Nephron (organoid): Measurements from ENCODE around the gene CREB5.

Experiments used
- H3K27ac Mint-ChIP-seq, 3 experiments: 2 replicates each; pipeline ENCODE4 v1.8.0; 2020; ENCODE audit warnings: mixed read lengths in 3 of 3, mild to moderate bottlenecking in 2 of 3, moderate library complexity in 1 of 3
- H3K27me3 Mint-ChIP-seq: 2 replicates; pipeline ENCODE4 v1.8.0; 2021; ENCODE audit warnings: low read depth, mild to moderate bottlenecking, moderate library complexity, mixed read lengths
- H3K36me3 Mint-ChIP-seq: 2 replicates; pipeline ENCODE4 v1.8.0; 2020; ENCODE audit warnings: low read depth, mixed read lengths
- H3K4me1 Mint-ChIP-seq: 2 replicates; pipeline ENCODE4 v1.8.0; 2020; ENCODE audit warnings: mixed read lengths
- H3K4me3 Mint-ChIP-seq, 3 experiments: 2 replicates each; pipeline ENCODE4 v1.8.0; 2020; ENCODE audit warnings: mild to moderate bottlenecking in 3 of 3, mixed read lengths in 3 of 3, moderate library complexity in 2 of 3
- H3K9me3 Mint-ChIP-seq: 2 replicates; pipeline ENCODE4 v1.8.0; 2020; ENCODE audit warnings: mixed read lengths
- CTCF ChIP-seq, 3 experiments: fragments of 200-600 bp; sonication (generic); IDR thresholded peaks; one replicate each; pipeline ENCODE4 v1.5.0; 2021; ENCODE audit warnings: antibody characterized with exemption in 3 of 3; ENCODE audit not compliant: unreplicated experiment in 3 of 3

CREB5 gene

DNA sequence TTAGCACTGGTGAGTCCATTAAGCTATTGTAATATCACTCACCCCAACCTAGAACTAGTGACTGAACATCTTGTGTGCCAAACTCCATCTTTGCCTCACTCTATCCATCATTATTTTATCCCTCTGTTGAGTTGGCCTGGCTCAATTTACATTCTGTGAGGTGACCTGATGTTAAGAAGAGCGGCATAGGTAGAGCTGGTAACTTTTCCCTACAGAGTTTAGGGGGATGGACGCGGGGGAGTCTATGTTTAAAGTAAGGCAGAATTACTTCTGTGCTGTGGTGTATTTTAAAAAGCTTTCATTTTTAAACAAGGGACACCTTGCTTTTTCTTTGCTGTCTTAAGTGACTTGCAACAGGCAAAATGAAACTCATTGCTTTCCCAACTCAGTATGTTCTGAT lies 186.3 kb downstream of the CREB5 start:
- TF ChIP-seq CTCF (IDR thresholded peaks at IDR 0.05; ENCODE audit: unreplicated experiment in 3 of 3), result no peak
- H3K27me3 Mint-ChIP-seq, result no peaks in the 10 kb centered on the region
- H3K4me3 Mint-ChIP-seq, result no peak overlapping the region
- H3K36me3 Mint-ChIP-seq, result no peaks in the 10 kb centered on the region
- H3K4me1 Mint-ChIP-seq, result peaks cover 31% of the 10 kb centered on the region
- H3K9me3 Mint-ChIP-seq, result no peaks in the 10 kb centered on the region
- H3K27ac Mint-ChIP-seq, result peak overlapping the region in 1 of 3 experiments; percentile 10

- no peaks in the 10 kb centered on the region for H3K36me3 Mint-ChIP-seq
- H3K9me3 Mint-ChIP-seq, result no peaks in the 10 kb centered on the region
- no peak for TF ChIP-seq CTCF (IDR thresholded peaks at IDR 0.05; ENCODE audit: unreplicated experiment in 3 of 3)
- H3K27me3 Mint-ChIP-seq, result no peaks in the 10 kb centered on the region
- H3K27ac Mint-ChIP-seq, result no peak overlapping the region
- peaks cover 23% of the 10 kb centered on the region for H3K4me1 Mint-ChIP-seq
- no peak overlapping the region for H3K4me3 Mint-ChIP-seq
These were observed 187.1 kb downstream of the CREB5 start for GRCh38 chr7:28599411-28599810.

- H3K27me3 Mint-ChIP-seq, result no peaks in the 10 kb centered on the region
- no peak overlapping the region for H3K4me3 Mint-ChIP-seq
- H3K9me3 Mint-ChIP-seq, result no peaks in the 10 kb centered on the region
- H3K4me1 Mint-ChIP-seq, result peaks cover 15% of the 10 kb centered on the region
- TF ChIP-seq CTCF (IDR thresholded peaks at IDR 0.05; ENCODE audit: unreplicated experiment in 3 of 3), result no peak
- H3K27ac Mint-ChIP-seq, result no peak overlapping the region
- H3K36me3 Mint-ChIP-seq, result no peaks in the 10 kb centered on the region
These were observed 190.0 kb downstream of the CREB5 start for GRCh38 chr7:28602282-28602681.

GRCh38 chr7:28605427-28606085 lies 193.2 kb downstream of the CREB5 start:
- Mint-ChIP-seq H3K27ac (peak overlapping the region in 2 of 3 experiments; percentile 22 to 59), H3K27me3 (no peaks in the 10 kb centered on the region), H3K4me1 (peaks cover 38% of the 10 kb centered on the region), H3K4me3 (no peak overlapping the region), H3K9me3 (no peaks in the 10 kb centered on the region), H3K36me3 (peaks cover under 1% of the 10 kb centered on the region)
- TF ChIP-seq CTCF (IDR thresholded peaks at IDR 0.05; ENCODE audit: unreplicated experiment in 3 of 3), result no peak

DNA sequence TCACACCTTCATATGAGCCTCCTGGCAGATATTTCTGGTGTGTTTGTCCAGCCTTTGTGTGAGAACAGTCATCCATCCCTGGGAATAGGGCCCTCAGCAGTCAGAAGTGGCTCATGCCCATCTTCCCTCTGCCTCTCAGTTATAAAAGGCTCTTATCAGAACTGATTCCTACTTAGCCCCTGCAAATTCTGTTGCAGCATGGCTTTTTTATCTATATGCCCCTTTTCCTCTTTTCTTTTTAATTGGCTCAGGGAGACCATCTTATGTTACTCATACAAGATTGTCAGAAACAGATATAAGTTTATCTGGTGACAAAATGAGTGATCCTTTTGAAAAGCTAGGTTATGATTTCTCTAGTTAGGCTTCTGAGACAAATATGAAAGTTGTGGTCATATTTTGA lies 194.1 kb downstream of the CREB5 start:
- Mint-ChIP-seq H3K4me1 (peaks cover 42% of the 10 kb centered on the region), H3K27me3 (no peaks in the 10 kb centered on the region), H3K4me3 (no peak overlapping the region), H3K27ac (no peak overlapping the region), H3K36me3 (peaks cover 4% of the 10 kb centered on the region), H3K9me3 (no peaks in the 10 kb centered on the region)
- TF ChIP-seq CTCF (IDR thresholded peaks at IDR 0.05; ENCODE audit: unreplicated experiment in 3 of 3), result no peak

GRCh38 chr7:28607855-28608193 lies 195.5 kb downstream of the CREB5 start:
- TF ChIP-seq CTCF (IDR thresholded peaks at IDR 0.05; ENCODE audit: unreplicated experiment in 3 of 3), result no peak
- Mint-ChIP-seq H3K4me3 (no peak overlapping the region), H3K9me3 (no peaks in the 10 kb centered on the region), H3K4me1 (peaks cover 46% of the 10 kb centered on the region), H3K36me3 (peaks cover 4% of the 10 kb centered on the region), H3K27ac (peak overlapping the region; percentile 16 to 58 (median 37)), H3K27me3 (no peaks in the 10 kb centered on the region)
